ENCODE measurements around the gene CLASRP.

DNA sequence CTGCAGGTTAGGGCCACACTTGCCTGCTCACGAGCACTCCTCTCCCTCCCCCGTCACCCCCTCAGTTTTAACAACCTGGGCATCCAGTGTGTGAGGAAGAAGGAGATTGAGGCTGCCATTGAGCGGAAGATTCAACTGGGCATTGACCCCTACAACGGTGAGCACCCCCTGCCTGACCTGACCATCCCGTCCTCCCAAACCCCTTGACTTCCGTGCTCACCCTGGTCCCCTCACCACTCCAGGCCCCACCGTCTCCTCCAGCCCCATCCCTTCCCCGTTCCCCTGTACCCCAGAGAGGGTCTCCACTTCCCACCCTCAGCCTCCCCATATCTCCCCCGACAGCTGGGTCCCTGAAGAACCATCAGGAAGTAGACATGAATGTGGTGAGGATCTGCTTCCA lies 13.6 kb upstream of the CLASRP start:
- TF ChIP-seq EZH2phosphoT487 (IDR thresholded peaks at IDR 0.05; ENCODE audit: borderline replicate concordance) (no peak), CTCF (conservative IDR thresholded peaks at IDR 0.05; ENCODE audit: low read length) (no peak)
